Amygdala (tissue), 56 donors: ENCODE results near the gene DGKQ.

Experiments used
- DNase-seq, 56 donors: peaks; one replicate each; lab custom pipeline; 2025; lab: John Stamatoyannopoulos, UW

DGKQ gene

GRCh38 chr4:964346-965025, 8.9 kb downstream of the DGKQ start:
- no peak for DNase-seq

- no peak for DNase-seq
Observed at GRCh38 chr4:963276-964225, 9.8 kb downstream of the DGKQ start.

- DNase-seq = no peak
Observed at GRCh38 chr4:962231-963208, 10.8 kb downstream of the DGKQ start.

- no peak for DNase-seq
Observed at GRCh38 chr4:961351-962230, 11.8 kb downstream of the DGKQ start.

- DNase-seq = no peak
Observed at GRCh38 chr4:960636-961350, 12.6 kb downstream of the DGKQ start.

- no peak for DNase-seq
Observed at GRCh38 chr4:960140-960635, 13.2 kb downstream of the DGKQ start.

- peak in 1 of 56 donors; percentile 16 for DNase-seq
Observed at GRCh38 chr4:959338-960139, 13.8 kb downstream of the DGKQ start.

GRCh38 chr4:958696-959337, 14.6 kb downstream of the DGKQ start:
- peak in 1 of 56 donors; percentile 26 for DNase-seq

- no peak for DNase-seq
Observed at GRCh38 chr4:958314-958665, 15.1 kb downstream of the DGKQ start.

GRCh38 chr4:957581-958313, 15.6 kb downstream of the DGKQ start:
- DNase-seq = no peak

- no peak for DNase-seq
Observed at GRCh38 chr4:957231-957580, 16.2 kb downstream of the DGKQ start.

- no peak for DNase-seq
Observed at GRCh38 chr4:956531-957230, 16.7 kb downstream of the DGKQ start.

- no peak for DNase-seq
Observed at GRCh38 chr4:955931-956381, 17.4 kb downstream of the DGKQ start.

- DNase-seq = no peak
Observed at GRCh38 chr4:955161-955921, 18.0 kb downstream of the DGKQ start.
